SIG-M5 (cell line): ENCODE data around the gene ENPEP.

Experiments used
- DNase-seq: peaks from one replicate; lab custom pipeline; 2025; lab: John Stamatoyannopoulos, UW

The ENPEP gene

GRCh38 chr4:110602061-110602460 lies 126.1 kb downstream of the ENPEP start:
- no peak for DNase-seq

DNA sequence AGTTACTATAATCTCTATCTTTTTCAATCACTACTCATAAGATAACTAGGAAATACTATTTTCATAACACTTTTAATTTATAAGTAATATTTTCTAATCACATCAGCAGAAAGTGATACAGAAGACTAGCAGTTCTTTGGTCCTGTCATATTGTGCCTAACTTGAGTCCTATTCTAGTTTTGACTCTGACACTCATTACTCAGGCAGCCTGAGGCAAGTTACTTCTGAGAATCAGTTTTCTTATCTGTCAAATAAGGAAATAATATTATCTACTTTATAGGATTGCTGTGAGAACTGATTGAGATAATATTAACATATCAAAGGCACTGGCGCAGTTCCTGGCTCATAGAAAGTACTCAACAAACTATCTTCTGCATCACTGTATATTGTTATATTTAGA lies 129.1 kb downstream of the ENPEP start:
- DNase-seq, result no peak

GRCh38 chr4:110609044-110609750 lies 133.2 kb downstream of the ENPEP start:
- DNase-seq, result no peak

GRCh38 chr4:110610620-110610939 lies 134.6 kb downstream of the ENPEP start:
- DNase-seq, result no peak

GRCh38 chr4:110610940-110611831 lies 135.2 kb downstream of the ENPEP start:
- DNase-seq, result no peak

DNA sequence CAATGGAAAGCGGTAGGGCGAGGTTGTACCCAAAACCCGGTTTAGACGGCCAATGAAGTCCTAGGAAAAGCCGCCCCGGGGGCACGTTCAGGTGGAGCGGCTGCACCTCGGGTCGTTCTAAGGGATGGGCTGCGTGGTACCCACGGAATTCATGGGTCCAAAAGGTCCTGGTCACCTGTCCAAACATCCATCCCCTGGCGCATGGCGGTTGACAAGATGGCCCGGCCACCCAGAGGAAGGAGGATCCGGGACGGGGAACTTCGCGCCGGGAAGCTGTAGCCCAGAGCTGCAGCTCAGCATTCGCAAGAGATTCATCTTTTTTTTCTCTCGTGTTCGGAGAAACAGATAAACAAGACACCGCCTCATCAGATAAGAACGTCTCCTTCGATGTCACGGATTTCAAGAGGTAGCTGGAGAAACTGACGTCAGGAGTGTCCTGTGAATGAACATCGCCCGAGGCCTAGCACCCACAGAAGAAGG lies 136.1 kb downstream of the ENPEP start:
- no peak for DNase-seq

GRCh38 chr4:110612631-110613269 lies 136.8 kb downstream of the ENPEP start:
- no peak for DNase-seq

DNA sequence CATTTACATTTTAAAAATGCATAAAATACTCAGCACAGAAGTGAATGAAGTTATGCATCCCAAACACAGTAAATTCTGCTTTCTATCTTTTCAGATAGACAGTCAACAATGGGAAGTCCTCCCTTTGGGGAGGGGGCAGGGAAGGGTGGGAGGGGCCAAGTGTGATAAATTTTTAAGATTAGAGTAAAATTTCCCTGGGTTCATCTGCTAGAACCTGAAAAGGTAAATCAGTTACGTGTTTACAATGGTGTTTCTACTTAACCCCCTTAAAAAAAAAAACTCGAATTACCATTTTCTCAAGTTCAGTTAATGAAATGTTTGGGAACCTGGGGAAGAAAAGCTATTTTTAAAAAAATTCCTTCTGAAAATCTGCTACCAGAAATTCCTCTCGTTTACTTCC lies 137.8 kb downstream of the ENPEP start:
- no peak for DNase-seq

DNA sequence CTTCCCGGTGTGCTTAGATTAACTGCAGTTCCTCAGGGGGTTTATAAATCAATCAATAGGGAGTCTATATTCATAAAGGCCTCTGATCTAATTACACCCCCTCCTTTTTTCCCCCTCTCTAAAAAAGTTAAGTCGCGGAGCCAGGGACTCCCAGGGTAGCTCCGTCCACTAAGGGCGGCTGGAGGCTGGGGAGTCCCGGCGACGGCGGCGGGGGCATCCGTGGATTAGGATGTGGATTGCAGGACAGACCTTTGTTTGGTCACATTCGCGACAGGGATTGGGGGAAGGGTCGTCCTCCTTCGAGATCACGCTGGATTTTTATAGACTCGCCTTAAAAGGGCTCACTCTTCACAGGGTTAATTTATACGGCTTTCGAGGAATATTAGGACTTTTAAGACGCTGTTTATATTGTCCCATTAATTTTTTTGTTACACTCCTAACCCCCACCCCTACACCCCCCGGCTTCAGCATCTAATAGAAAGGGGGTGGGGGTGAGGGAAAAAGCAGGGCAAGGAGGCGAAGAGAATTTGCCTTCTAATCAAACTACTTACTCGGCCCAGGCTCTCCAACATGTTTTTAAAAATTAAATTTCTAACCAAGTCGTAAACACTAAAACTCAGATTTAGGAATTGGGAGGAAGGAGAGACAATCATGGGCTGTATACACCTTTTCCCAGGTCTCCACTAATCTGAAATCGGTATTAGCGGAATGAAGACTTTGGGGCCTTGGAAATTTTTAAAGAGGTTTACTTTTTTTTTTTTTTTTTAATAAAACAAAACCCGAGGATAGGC lies 138.4 kb downstream of the ENPEP start:
- no peak for DNase-seq
